ENCODE results near the gene ATXN10.
"Not testable (repeated sequence)": the region's sequence is repeated elsewhere in the genome, so short reads cannot be mapped to it uniquely, and the experiment has no call there.

Gene ATXN10

GRCh38 chr22:45714390-45714789 lies 42.8 kb downstream of the ATXN10 start:
- not testable (repeated sequence) for DNase-seq

GRCh38 chr22:45717789-45718188 lies 46.2 kb downstream of the ATXN10 start:
- no peak for DNase-seq

GRCh38 chr22:45718391-45718790 lies 46.8 kb downstream of the ATXN10 start:
- DNase-seq: no peak

- DNase-seq: no peak
Observed at GRCh38 chr22:45720839-45721378, 49.3 kb downstream of the ATXN10 start.

- DNase-seq: no peak
Observed at GRCh38 chr22:45722006-45722405, 50.4 kb downstream of the ATXN10 start.

- DNase-seq: no peak
Observed at GRCh38 chr22:45726081-45726480, 54.4 kb downstream of the ATXN10 start.

GRCh38 chr22:45731041-45731797 lies 59.6 kb downstream of the ATXN10 start:
- DNase-seq: no peak

- no peak for DNase-seq
Observed at GRCh38 chr22:45731798-45732495, 60.3 kb downstream of the ATXN10 start.

- no peak for DNase-seq
Observed at GRCh38 chr22:45735273-45735672, 63.6 kb downstream of the ATXN10 start.

- DNase-seq: no peak
Observed at GRCh38 chr22:45738206-45738605, 66.6 kb downstream of the ATXN10 start.

- DNase-seq: no peak
Observed at GRCh38 chr22:45740236-45740635, 68.6 kb downstream of the ATXN10 start.

- DNase-seq: peak in 1 of 2 donors; percentile 20
Observed at GRCh38 chr22:45742866-45743450, 71.3 kb downstream of the ATXN10 start.

DNA sequence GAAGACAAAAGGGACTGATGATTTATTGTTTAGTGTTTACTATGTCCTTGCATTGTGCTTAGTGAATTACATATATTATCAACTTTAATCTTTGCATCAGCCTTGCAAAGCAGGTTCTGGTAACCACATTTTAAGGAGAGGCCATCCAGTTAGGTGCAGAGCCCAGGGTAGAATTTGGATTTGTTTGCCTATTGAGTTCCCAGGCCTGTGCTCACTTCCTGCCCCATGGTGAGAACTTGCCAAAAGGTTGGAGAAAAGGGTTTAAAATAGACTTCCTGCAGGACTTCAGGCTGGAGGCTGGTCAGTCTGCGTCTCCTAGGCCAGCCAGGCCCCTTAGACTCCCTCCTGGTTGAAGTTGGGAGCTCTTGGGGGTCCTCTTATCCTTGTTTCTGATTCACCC lies 72.1 kb downstream of the ATXN10 start:
- DNase-seq: no peak

DNA sequence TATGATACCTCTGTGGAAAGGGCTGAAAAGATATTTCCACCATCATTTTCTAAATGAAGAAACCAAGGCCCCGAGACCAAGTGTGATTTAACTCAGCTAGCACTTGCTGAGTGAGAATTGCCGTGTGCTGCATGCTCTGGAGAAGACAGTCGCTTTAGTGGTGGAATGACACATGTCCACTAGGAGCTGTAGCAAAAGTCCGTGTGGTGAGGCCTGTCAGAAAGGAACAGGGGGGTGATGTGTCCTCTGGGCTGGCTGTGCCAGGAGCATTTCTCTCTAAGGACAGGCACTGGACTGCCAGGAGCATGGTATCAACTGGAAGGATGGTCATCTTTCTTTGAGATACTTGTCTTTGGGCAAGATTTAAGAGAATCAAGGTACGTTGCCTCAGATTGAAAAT lies 72.8 kb downstream of the ATXN10 start:
- no peak for DNase-seq

GRCh38 chr22:45750626-45751025 lies 79.0 kb downstream of the ATXN10 start:
- DNase-seq: no peak

DNA sequence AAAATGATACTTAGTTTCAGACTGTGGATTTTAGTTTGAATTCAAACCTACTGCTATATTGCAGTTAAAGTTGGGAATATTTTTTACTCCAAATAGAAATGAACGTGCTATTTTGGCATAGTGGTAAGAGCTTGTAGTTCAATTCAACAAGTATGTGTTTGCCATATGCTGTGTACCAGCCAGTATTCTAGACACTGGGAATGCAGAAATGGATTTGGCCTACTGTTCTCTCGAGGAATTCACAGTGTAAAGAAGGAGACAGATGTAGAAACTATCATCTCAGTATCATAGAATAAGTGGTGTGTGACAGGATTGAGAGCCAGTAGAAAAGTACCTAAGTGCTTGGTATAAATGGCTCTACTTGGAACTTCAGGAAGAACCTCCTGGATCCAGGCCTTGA lies 80.4 kb downstream of the ATXN10 start:
- no peak for DNase-seq

DNA sequence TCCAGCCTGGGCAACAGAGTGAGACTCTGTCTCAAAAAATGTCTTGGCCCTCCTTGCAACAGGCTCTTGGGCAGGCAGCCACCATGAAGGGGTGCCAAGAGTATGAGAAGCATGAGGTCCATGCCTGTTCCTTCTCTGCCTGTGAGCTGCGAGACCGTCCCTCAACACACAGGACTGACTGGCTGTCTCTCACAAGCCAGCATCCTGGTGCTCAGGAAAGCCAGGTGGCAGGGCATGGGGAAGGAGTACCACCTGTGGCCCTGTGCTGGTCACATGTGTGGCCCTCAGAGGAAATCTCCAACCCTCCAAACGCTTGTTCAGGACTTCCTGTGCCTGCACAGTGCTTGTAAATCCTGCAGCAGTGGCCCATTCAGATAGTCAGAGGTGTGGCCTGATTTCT lies 83.2 kb downstream of the ATXN10 start:
- DNase-seq: no peak

- DNase-seq: no peak
Observed at GRCh38 chr22:45756558-45756957, 84.9 kb downstream of the ATXN10 start.

DNA sequence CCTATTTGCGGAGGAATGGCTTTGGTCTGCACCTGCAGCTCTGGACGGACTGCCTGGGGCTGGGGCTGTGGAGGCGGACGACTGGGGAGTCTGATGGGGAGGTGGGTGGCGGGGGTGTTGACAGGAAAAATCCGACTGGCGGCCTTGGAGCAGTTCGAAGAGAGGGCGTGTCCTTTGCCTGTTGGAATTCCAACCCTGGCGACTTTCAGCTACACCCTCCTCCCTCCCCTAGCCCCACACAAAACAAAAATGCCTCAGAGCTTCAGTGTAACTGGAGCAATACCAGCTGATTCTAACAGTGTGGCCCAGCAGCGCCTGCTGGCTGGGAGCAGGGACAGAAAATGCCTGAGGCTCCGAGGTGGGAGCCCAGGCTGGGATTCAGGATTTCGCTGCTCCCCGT lies 85.4 kb downstream of the ATXN10 start:
- DNase-seq: no peak

GRCh38 chr22:45757936-45758335 lies 86.3 kb downstream of the ATXN10 start:
- no peak for DNase-seq

- no peak for DNase-seq
Observed at GRCh38 chr22:45758603-45759002, 87.0 kb downstream of the ATXN10 start.

DNA sequence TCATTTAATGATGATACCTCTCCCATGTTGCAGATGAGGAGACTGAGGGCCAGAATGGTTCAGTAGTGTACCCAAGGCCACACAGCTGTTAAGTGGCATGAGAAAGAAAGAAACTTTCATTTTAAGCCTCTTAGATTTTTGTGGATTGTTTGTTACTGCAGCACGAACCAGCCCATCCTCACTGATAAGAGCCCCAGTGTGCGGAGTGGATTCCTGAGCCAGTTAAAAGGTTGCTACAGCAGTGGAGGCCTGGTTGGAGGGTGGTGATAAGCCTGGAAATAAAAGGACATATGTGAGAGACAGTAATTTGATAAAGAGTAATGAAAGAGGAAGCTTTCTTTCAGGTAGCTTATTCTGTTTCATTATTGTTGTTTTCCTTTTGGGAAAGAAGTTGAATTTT lies 89.0 kb downstream of the ATXN10 start:
- DNase-seq: no peak

GRCh38 chr22:45762545-45763235 lies 91.1 kb downstream of the ATXN10 start:
- DNase-seq: no peak

All from CD4-positive, alpha-beta T cell treated with Interleukin-4 for 1 hour (primary cell).